HepG2 (cell line): ENCODE results near the gene PCDHA9. TPM values are rescaled to one million over a fixed set of nuclear protein-coding genes. Genes with fewer than 3 reads are reported as not detected.

Experiments used
- ATAC-seq: fragments of 200-7000 bp; cut with Tn5 transposase; 3 replicates; pipeline ENCODE4 v1.9.1; 2020; ENCODE audit warnings: mild to moderate bottlenecking, moderate library complexity
- BruUV-seq: library from RNA; stranded (reverse); fragments of 400-500 nt; replicated peaks from 2 replicates; lab custom pipeline; 2021; lab: Mats Ljungman, UMichigan
- CTCF ChIA-PET: fragments of 300-600 bp; formaldehyde crosslinking; extraction: SDS; loops from one replicate; lab custom pipeline; 2021; ENCODE audit warnings: low total read pairs, inconsistent platforms, low intra/inter-chr PET ratio; lab: Yijun Ruan, JAX
- POLR2A ChIA-PET: fragments of 350-600 bp; sonication (Branson Sonifier 250); formaldehyde crosslinking; loops from one replicate; lab custom pipeline; 2020; ENCODE audit warnings: antibody characterized with exemption, inconsistent platforms; lab: Yijun Ruan, JAX
- DNase-seq: peaks from one replicate; pipeline ENCODE4 v3.0.0-alpha.2; 2015; ENCODE audit warnings: low spot score
- FAIRE-seq: peaks from 3 replicates; lab custom pipeline; 2011; peaks lifted over from hg19 to GRCh38; lab: Jason Lieb, UNC
- H2AFZ ChIP-seq: one replicate; pipeline ENCODE4 v1.6.1; 2011; ENCODE audit warnings: low read length, inconsistent platforms
- H3K27ac ChIP-seq: fragments of 300-600 bp; 3 replicates; pipeline ENCODE4 v1.8.0; 2011; ENCODE audit warnings: mixed run types, mild to moderate bottlenecking, mixed read lengths, low read length, inconsistent platforms; ENCODE audit not compliant: insufficient read depth; ENCODE audit errors: extremely low read length
- H3K27me3 ChIP-seq, 2 experiments: fragments of 200-600 bp in 1 of 2; 2 replicates in 1 of 2; 3 replicates in 1 of 2; pipeline versions ENCODE4 v1.6.0 to v1.8.0; 2011; ENCODE audit warnings: low read length in 2 of 2, mild to moderate bottlenecking in 2 of 2, moderate library complexity in 2 of 2, inconsistent platforms in 1 of 2; ENCODE audit not compliant: insufficient read depth in 2 of 2, control insufficient read depth in 1 of 2
- H3K36me3 ChIP-seq, 2 experiments: fragments of 200-600 bp in 1 of 2; replicated peaks in 1 of 2; 2 replicates in 1 of 2; 3 replicates in 1 of 2; pipeline versions ENCODE4 v1.5.1 to v1.8.0; 2011; ENCODE audit warnings: low read length in 2 of 2, inconsistent platforms in 1 of 2; ENCODE audit not compliant: insufficient read depth in 2 of 2, control insufficient read depth in 1 of 2
- H3K4me1 ChIP-seq: 2 replicates; pipeline ENCODE4 v1.5.1; 2012; ENCODE audit warnings: low read length, inconsistent platforms; ENCODE audit not compliant: insufficient read depth
- H3K4me2 ChIP-seq: 2 replicates; pipeline ENCODE4 v1.6.0; 2011; ENCODE audit warnings: low read depth, low read length, inconsistent platforms
- H3K4me3 ChIP-seq, 3 experiments: fragments of 200-600 bp in 1 of 3; sonication (generic), shearing (Covaris generic) in 1 of 3; replicated peaks in 1 of 3; 2 replicates each; pipeline ENCODE4 v1.5.1; 2011 to 2016; ENCODE audit warnings: low read length in 3 of 3, inconsistent platforms in 2 of 3, low read depth in 2 of 3, mild to moderate bottlenecking in 2 of 3, control low read depth in 1 of 3, mixed read lengths in 1 of 3; ENCODE audit not compliant: insufficient read depth in 1 of 3
- H3K79me2 ChIP-seq: one replicate; pipeline ENCODE4 v1.6.1; 2011; ENCODE audit warnings: low read length, inconsistent platforms; ENCODE audit not compliant: insufficient read depth
- H3K9ac ChIP-seq: 2 replicates; pipeline ENCODE4 v1.6.0; 2011; ENCODE audit warnings: mild to moderate bottlenecking, low read depth, low read length, inconsistent platforms; ENCODE audit not compliant: insufficient read depth
- H3K9me3 ChIP-seq: 2 replicates; pipeline ENCODE4 v1.5.1; 2012; ENCODE audit warnings: mild to moderate bottlenecking, low read length
- H4K20me1 ChIP-seq: 2 replicates; pipeline ENCODE4 v1.6.0; 2011; ENCODE audit warnings: inconsistent platforms, mild to moderate bottlenecking, low read length, moderate library complexity; ENCODE audit not compliant: insufficient read depth
- EHMT2 ChIP-seq: fragments of 200-600 bp; sonication (generic); IDR thresholded peaks from 2 replicates; pipeline ENCODE4 v1.7.0; 2017; ENCODE audit warnings: antibody characterized with exemption, low read depth, low read length, borderline replicate concordance
- NFYC ChIP-seq: IDR thresholded peaks from 2 replicates; pipeline ENCODE4 v1.6.1; 2016; ENCODE audit warnings: missing genetic modification reagents, missing compliant biosample characterization
- SMAD1 ChIP-seq: sonication (generic); formaldehyde crosslinking; IDR thresholded peaks from 2 replicates; pipeline ENCODE4 v1.4.0; 2020; ENCODE audit warnings: missing genetic modification reagents, low read depth, mild to moderate bottlenecking, borderline replicate concordance
- SMARCE1 ChIP-seq: fragments of 450-650 bp; IDR thresholded peaks from 2 replicates; pipeline ENCODE4 v1.6.1; 2017; ENCODE audit warnings: borderline replicate concordance
- ZFP1 ChIP-seq: IDR thresholded peaks from 2 replicates; pipeline ENCODE4 v1.6.1; 2016
- ZNF256 ChIP-seq: sonication (generic); formaldehyde crosslinking; conservative IDR thresholded peaks from 2 replicates; pipeline ENCODE4 v1.4.0; 2020; ENCODE audit warnings: missing genetic modification reagents
- ZNF362 ChIP-seq: sonication (generic); formaldehyde crosslinking; IDR thresholded peaks from 2 replicates; pipeline ENCODE4 v1.4.0; 2020; ENCODE audit warnings: missing genetic modification reagents, mild to moderate bottlenecking, borderline replicate concordance
- ZNF432 ChIP-seq: sonication (generic); formaldehyde crosslinking; IDR thresholded peaks from 2 replicates; pipeline ENCODE4 v1.5.0; 2020; ENCODE audit warnings: missing genetic modification reagents, mild to moderate bottlenecking, borderline replicate concordance
- ZNF567 ChIP-seq: sonication (generic); formaldehyde crosslinking; IDR thresholded peaks from 2 replicates; pipeline ENCODE4 v1.8.1; 2023; ENCODE audit warnings: mild to moderate bottlenecking, missing genetic modification reagents, borderline replicate concordance
- ZSCAN12 ChIP-seq: sonication (generic); formaldehyde crosslinking; IDR thresholded peaks from 2 replicates; pipeline ENCODE4 v1.9.0; 2021; ENCODE audit warnings: mild to moderate bottlenecking, missing genetic modification reagents
- WGBS: methylation state at CpG from one replicate; pipeline ENCODE4 v1.1.6; 2017; ENCODE audit warnings: low lambda C conversion rate; 5-methylcytosine and 5-hydroxymethylcytosine counted together
- in situ Hi-C: cut with HindIII; loops from 2 replicates; pipeline ENCODE4 v1.10.0; 2017; ENCODE audit warnings: low pct_unique_long_range_greater_than_20kb; ENCODE audit not compliant: extremely low pct_ligation_motif_present
- intact Hi-C: fragments of 100-400 bp; cut with micrococcal nuclease; formaldehyde crosslinking; loops from one replicate; pipeline ENCODE4 v1.10.0; 2022; ENCODE audit not compliant: unreplicated experiment
- polyA plus RNA-seq, 8 experiments: library from polyadenylated mRNA; depleted of rRNA in 3 of 8; stranded (reverse) in 7 of 8; unstranded in 1 of 8; fragments of >200 nt; fragmentation: Illumina TruSeq in 4 of 8; extraction: Trizol in 4 of 8; gene quantifications; 2 replicates each; pipeline versions ENCODE4 v1.2.1 to v1.2.3, GENCODE V29; 2011 to 2016; ENCODE audit warnings: low read depth in 4 of 8, missing spikeins in 1 of 8, mixed read lengths in 1 of 8; ENCODE audit not compliant: insufficient read depth in 1 of 8
- total RNA-seq, 5 experiments: library from RNA; depleted of rRNA; stranded (reverse); fragments of >200 nt; fragmentation: Illumina TruSeq; extraction: Trizol; gene quantifications; 2 replicates each; pipeline ENCODE4 v1.2.3, GENCODE V29; 2016; ENCODE audit warnings: low read depth in 1 of 5

PCDHA9 gene
- total and polyA plus RNA-seq, 2 of the 13 experiments (the other 11 are each of a cell fraction or from before 2014, with no cell fraction given) = 0.03 TPM; not detected in 1

GRCh38 chr5:140808889-140809291 is 39.3 kb upstream of the PCDHA9 start:
- Histone ChIP-seq H3K27me3 (no peaks in the 10 kb centered on the region; a peak in 1 of 5 replicates), H4K20me1 (no peaks in the 10 kb centered on the region), H3K27ac (no peak overlapping the region), H2AFZ (no peak overlapping the region), H3K4me1 (no peaks in the 10 kb centered on the region), H3K4me2 (no peak overlapping the region), H3K9ac (no peak overlapping the region), H3K9me3 (peaks cover 11% of the 10 kb centered on the region; the same call in 1 of the 2 replicates), H3K36me3 (no peaks in the 10 kb centered on the region), H3K79me2 (no peaks in the 10 kb centered on the region), H3K4me3 (no peak overlapping the region)
- ATAC-seq (no peak), FAIRE-seq (no peak), DNase-seq (no peak)
- TF ChIP-seq ZNF567 (CRISPR knock-in tag) = no peak
- no peak for TF ChIP-seq SMARCE1
- TF ChIP-seq SMAD1 = no peak
- no peak for TF ChIP-seq ZNF256 (CRISPR knock-in tag)
- TF ChIP-seq NFYC = no peak
- no peak for TF ChIP-seq ZNF432 (CRISPR knock-in tag)
- no peak for TF ChIP-seq ZSCAN12 (CRISPR knock-in tag)
- TF ChIP-seq EHMT2 = no peak
- TF ChIP-seq ZNF362 (CRISPR knock-in tag) = no peak
- TF ChIP-seq ZFP1 (CRISPR knock-in tag) = no peak
- intact Hi-C loops = no loop called here
- WGBS = 86% methylated on average over 26 of the region's 43 CpGs
- in situ Hi-C loops = no loop called here
- no TSS peak for BruUV-seq
- ChIA-PET POLR2A (no interaction called here), CTCF (no interaction called here)
